HepG2 (cell line): ENCODE results near the gene ADSL. TPM values are rescaled to one million over a fixed set of nuclear protein-coding genes. Genes with fewer than 3 reads are reported as not detected.

Experiments
- ATAC-seq: fragments of 200-7000 bp; cut with Tn5 transposase; 3 replicates; pipeline ENCODE4 v1.9.1; 2020; ENCODE audit warnings: mild to moderate bottlenecking, moderate library complexity
- BruUV-seq: library from RNA; stranded (reverse); fragments of 400-500 nt; replicated peaks from 2 replicates; lab custom pipeline; 2021; lab: Mats Ljungman, UMichigan
- CTCF ChIA-PET: fragments of 300-600 bp; formaldehyde crosslinking; extraction: SDS; loops from one replicate; lab custom pipeline; 2021; ENCODE audit warnings: low total read pairs, inconsistent platforms, low intra/inter-chr PET ratio; lab: Yijun Ruan, JAX
- POLR2A ChIA-PET: fragments of 350-600 bp; sonication (Branson Sonifier 250); formaldehyde crosslinking; loops from one replicate; lab custom pipeline; 2020; ENCODE audit warnings: antibody characterized with exemption, inconsistent platforms; lab: Yijun Ruan, JAX
- DNase-seq: peaks from one replicate; pipeline ENCODE4 v3.0.0-alpha.2; 2015; ENCODE audit warnings: low spot score
- FAIRE-seq: peaks from 3 replicates; lab custom pipeline; 2011; peaks lifted over from hg19 to GRCh38; lab: Jason Lieb, UNC
- H2AFZ ChIP-seq: one replicate; pipeline ENCODE4 v1.6.1; 2011; ENCODE audit warnings: low read length, inconsistent platforms
- H3K27ac ChIP-seq: fragments of 300-600 bp; 3 replicates; pipeline ENCODE4 v1.8.0; 2011; ENCODE audit warnings: mixed run types, mild to moderate bottlenecking, mixed read lengths, low read length, inconsistent platforms; ENCODE audit not compliant: insufficient read depth; ENCODE audit errors: extremely low read length
- H3K27me3 ChIP-seq, 2 experiments: fragments of 200-600 bp in 1 of 2; 2 replicates in 1 of 2; 3 replicates in 1 of 2; pipeline versions ENCODE4 v1.6.0 to v1.8.0; 2011; ENCODE audit warnings: low read length in 2 of 2, mild to moderate bottlenecking in 2 of 2, moderate library complexity in 2 of 2, inconsistent platforms in 1 of 2; ENCODE audit not compliant: insufficient read depth in 2 of 2, control insufficient read depth in 1 of 2
- H3K36me3 ChIP-seq, 2 experiments: fragments of 200-600 bp in 1 of 2; replicated peaks in 1 of 2; 2 replicates in 1 of 2; 3 replicates in 1 of 2; pipeline versions ENCODE4 v1.5.1 to v1.8.0; 2011; ENCODE audit warnings: low read length in 2 of 2, inconsistent platforms in 1 of 2; ENCODE audit not compliant: insufficient read depth in 2 of 2, control insufficient read depth in 1 of 2
- H3K4me1 ChIP-seq: 2 replicates; pipeline ENCODE4 v1.5.1; 2012; ENCODE audit warnings: low read length, inconsistent platforms; ENCODE audit not compliant: insufficient read depth
- H3K4me2 ChIP-seq: 2 replicates; pipeline ENCODE4 v1.6.0; 2011; ENCODE audit warnings: low read depth, low read length, inconsistent platforms
- H3K4me3 ChIP-seq, 3 experiments: fragments of 200-600 bp in 1 of 3; sonication (generic), shearing (Covaris generic) in 1 of 3; replicated peaks in 1 of 3; 2 replicates each; pipeline ENCODE4 v1.5.1; 2011 to 2016; ENCODE audit warnings: low read length in 3 of 3, inconsistent platforms in 2 of 3, low read depth in 2 of 3, mild to moderate bottlenecking in 2 of 3, control low read depth in 1 of 3, mixed read lengths in 1 of 3; ENCODE audit not compliant: insufficient read depth in 1 of 3
- H3K79me2 ChIP-seq: one replicate; pipeline ENCODE4 v1.6.1; 2011; ENCODE audit warnings: low read length, inconsistent platforms; ENCODE audit not compliant: insufficient read depth
- H3K9ac ChIP-seq: 2 replicates; pipeline ENCODE4 v1.6.0; 2011; ENCODE audit warnings: mild to moderate bottlenecking, low read depth, low read length, inconsistent platforms; ENCODE audit not compliant: insufficient read depth
- H3K9me3 ChIP-seq: 2 replicates; pipeline ENCODE4 v1.5.1; 2012; ENCODE audit warnings: mild to moderate bottlenecking, low read length
- H4K20me1 ChIP-seq: 2 replicates; pipeline ENCODE4 v1.6.0; 2011; ENCODE audit warnings: inconsistent platforms, mild to moderate bottlenecking, low read length, moderate library complexity; ENCODE audit not compliant: insufficient read depth
- ATAD3A ChIP-seq: sonication (generic); formaldehyde crosslinking; IDR thresholded peaks from 2 replicates; pipeline ENCODE4 v1.4.0; 2020; ENCODE audit warnings: missing genetic modification reagents
- KLF11 ChIP-seq: IDR thresholded peaks from 2 replicates; pipeline ENCODE4 v1.6.1; 2016; ENCODE audit warnings: missing compliant biosample characterization
- NR2F1 ChIP-seq, 2 experiments: fragments of 450-650 bp in 1 of 2; formaldehyde crosslinking in 1 of 2; IDR thresholded peaks; 2 replicates each; pipeline versions ENCODE4 v1.5.0 to v1.6.1; 2016 to 2020; ENCODE audit warnings: mild to moderate bottlenecking in 1 of 2, missing compliant biosample characterization in 1 of 2, missing genetic modification reagents in 1 of 2, moderate library complexity in 1 of 2
- SRF ChIP-seq: IDR thresholded peaks from 2 replicates; pipeline ENCODE4 v1.6.1; 2011; ENCODE audit warnings: mild to moderate bottlenecking, low read depth, low read length, moderate library complexity
- ZMYM4 ChIP-seq: sonication (generic); formaldehyde crosslinking; IDR thresholded peaks from 2 replicates; pipeline ENCODE4 v1.8.1; 2023; ENCODE audit warnings: mild to moderate bottlenecking, missing genetic modification reagents
- ZNF24 ChIP-seq: fragments of 450-650 bp; IDR thresholded peaks from 2 replicates; pipeline ENCODE4 v1.6.1; 2017; ENCODE audit warnings: antibody characterized with exemption, mild to moderate bottlenecking
- ZNF432 ChIP-seq: sonication (generic); formaldehyde crosslinking; IDR thresholded peaks from 2 replicates; pipeline ENCODE4 v1.5.0; 2020; ENCODE audit warnings: missing genetic modification reagents, mild to moderate bottlenecking, borderline replicate concordance
- WGBS: methylation state at CpG from one replicate; pipeline ENCODE4 v1.1.6; 2017; ENCODE audit warnings: low lambda C conversion rate; 5-methylcytosine and 5-hydroxymethylcytosine counted together
- in situ Hi-C: cut with HindIII; loops from 2 replicates; pipeline ENCODE4 v1.10.0; 2017; ENCODE audit warnings: low pct_unique_long_range_greater_than_20kb; ENCODE audit not compliant: extremely low pct_ligation_motif_present
- intact Hi-C: fragments of 100-400 bp; cut with micrococcal nuclease; formaldehyde crosslinking; loops from one replicate; pipeline ENCODE4 v1.10.0; 2022; ENCODE audit not compliant: unreplicated experiment
- polyA plus RNA-seq, 8 experiments: library from polyadenylated mRNA; depleted of rRNA in 3 of 8; stranded (reverse) in 7 of 8; unstranded in 1 of 8; fragments of >200 nt; fragmentation: Illumina TruSeq in 4 of 8; extraction: Trizol in 4 of 8; gene quantifications; 2 replicates each; pipeline versions ENCODE4 v1.2.1 to v1.2.3, GENCODE V29; 2011 to 2016; ENCODE audit warnings: low read depth in 4 of 8, missing spikeins in 1 of 8, mixed read lengths in 1 of 8; ENCODE audit not compliant: insufficient read depth in 1 of 8
- total RNA-seq, 5 experiments: library from RNA; depleted of rRNA; stranded (reverse); fragments of >200 nt; fragmentation: Illumina TruSeq; extraction: Trizol; gene quantifications; 2 replicates each; pipeline ENCODE4 v1.2.3, GENCODE V29; 2016; ENCODE audit warnings: low read depth in 1 of 5
- TF ChIP-seq, protein P1 (sequence below): IDR thresholded peaks from 2 replicates; pipeline ENCODE4 v1.6.1; 2016; ENCODE audit warnings: low read depth, control low read depth
- TF ChIP-seq, protein P2 (sequence below): sonication (generic); formaldehyde crosslinking; IDR thresholded peaks from 2 replicates; pipeline ENCODE4 v1.4.0; 2020; ENCODE audit warnings: missing genetic modification reagents, borderline replicate concordance
- TF ChIP-seq, protein P3 (sequence below): sonication (generic); formaldehyde crosslinking; IDR thresholded peaks from 2 replicates; pipeline ENCODE4 v1.5.1; 2020; ENCODE audit warnings: mild to moderate bottlenecking, missing genetic modification reagents, borderline replicate concordance

The ADSL gene
- total and polyA plus RNA-seq, 2 of the 13 experiments (the other 11 are each of a cell fraction or from before 2014, with no cell fraction given): 123 to 174 TPM

DNA sequence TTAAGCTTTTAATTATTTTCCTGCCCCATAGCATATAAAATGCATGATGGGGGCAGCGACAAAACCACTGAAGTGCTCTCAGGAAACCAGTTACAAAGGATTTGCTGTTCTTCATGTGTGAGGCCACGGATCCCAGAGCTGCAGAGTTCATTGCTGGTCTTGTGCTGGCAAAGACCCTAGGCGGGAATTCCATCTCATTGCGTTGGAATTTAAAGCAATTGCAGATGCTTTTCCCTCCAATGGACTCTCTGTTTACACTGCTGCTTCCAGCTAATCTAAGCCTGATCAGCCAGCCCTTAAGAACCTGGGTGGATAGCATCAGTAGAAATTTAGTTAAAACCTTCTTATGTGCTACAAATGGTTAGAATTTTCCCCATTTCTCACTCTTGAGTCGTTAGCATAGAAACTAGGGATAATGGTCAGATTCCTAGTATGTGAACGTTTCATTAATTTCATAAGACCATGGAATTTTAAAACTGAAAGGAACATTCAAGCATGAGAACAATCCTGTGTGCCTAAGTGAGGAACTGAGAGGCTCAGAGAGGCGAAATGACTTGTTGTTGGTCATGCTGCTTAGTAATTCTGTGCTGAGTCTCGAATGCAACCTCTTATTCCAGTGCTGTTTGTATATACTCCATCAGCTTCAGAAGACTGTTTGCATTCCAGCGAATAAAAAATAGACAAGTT, 36.1 kb upstream of the ADSL start:
- H3K9me3 ChIP-seq: no peaks in the 10 kb centered on the region
- peaks cover 21 to 80% of the 10 kb centered on the region in 2 experiments for H3K36me3 ChIP-seq
- no peaks in the 10 kb centered on the region for H3K79me2 ChIP-seq
- CTCF ChIA-PET: no interaction called here
- POLR2A ChIA-PET: no interaction called here
- no peak overlapping the region for H3K27ac ChIP-seq
- FAIRE-seq (no peak), DNase-seq (no peak), ATAC-seq (no peak)
- TF ChIP-seq, protein P1, sequence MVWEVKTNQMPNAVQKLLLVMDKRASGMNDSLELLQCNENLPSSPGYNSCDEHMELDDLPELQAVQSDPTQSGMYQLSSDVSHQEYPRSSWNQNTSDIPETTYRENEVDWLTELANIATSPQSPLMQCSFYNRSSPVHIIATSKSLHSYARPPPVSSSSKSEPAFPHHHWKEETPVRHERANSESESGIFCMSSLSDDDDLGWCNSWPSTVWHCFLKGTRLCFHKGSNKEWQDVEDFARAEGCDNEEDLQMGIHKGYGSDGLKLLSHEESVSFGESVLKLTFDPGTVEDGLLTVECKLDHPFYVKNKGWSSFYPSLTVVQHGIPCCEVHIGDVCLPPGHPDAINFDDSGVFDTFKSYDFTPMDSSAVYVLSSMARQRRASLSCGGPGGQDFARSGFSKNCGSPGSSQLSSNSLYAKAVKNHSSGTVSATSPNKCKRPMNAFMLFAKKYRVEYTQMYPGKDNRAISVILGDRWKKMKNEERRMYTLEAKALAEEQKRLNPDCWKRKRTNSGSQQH (CRISPR knock-in tag): no peak
- TF ChIP-seq ZNF24 (no peak), KLF11 (no peak), ZMYM4 (CRISPR knock-in tag) (no peak), ATAD3A (CRISPR knock-in tag) (no peak), SRF (no peak), NR2F1 (CRISPR knock-in tag; IDR thresholded peaks at IDR 0.05) (no peak), ZNF432 (CRISPR knock-in tag) (no peak)
- TF ChIP-seq, protein P2, sequence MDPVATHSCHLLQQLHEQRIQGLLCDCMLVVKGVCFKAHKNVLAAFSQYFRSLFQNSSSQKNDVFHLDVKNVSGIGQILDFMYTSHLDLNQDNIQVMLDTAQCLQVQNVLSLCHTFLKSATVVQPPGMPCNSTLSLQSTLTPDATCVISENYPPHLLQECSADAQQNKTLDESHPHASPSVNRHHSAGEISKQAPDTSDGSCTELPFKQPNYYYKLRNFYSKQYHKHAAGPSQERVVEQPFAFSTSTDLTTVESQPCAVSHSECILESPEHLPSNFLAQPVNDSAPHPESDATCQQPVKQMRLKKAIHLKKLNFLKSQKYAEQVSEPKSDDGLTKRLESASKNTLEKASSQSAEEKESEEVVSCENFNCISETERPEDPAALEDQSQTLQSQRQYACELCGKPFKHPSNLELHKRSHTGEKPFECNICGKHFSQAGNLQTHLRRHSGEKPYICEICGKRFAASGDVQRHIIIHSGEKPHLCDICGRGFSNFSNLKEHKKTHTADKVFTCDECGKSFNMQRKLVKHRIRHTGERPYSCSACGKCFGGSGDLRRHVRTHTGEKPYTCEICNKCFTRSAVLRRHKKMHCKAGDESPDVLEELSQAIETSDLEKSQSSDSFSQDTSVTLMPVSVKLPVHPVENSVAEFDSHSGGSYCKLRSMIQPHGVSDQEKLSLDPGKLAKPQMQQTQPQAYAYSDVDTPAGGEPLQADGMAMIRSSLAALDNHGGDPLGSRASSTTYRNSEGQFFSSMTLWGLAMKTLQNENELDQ (CRISPR knock-in tag): no peak
- TF ChIP-seq, protein P3, sequence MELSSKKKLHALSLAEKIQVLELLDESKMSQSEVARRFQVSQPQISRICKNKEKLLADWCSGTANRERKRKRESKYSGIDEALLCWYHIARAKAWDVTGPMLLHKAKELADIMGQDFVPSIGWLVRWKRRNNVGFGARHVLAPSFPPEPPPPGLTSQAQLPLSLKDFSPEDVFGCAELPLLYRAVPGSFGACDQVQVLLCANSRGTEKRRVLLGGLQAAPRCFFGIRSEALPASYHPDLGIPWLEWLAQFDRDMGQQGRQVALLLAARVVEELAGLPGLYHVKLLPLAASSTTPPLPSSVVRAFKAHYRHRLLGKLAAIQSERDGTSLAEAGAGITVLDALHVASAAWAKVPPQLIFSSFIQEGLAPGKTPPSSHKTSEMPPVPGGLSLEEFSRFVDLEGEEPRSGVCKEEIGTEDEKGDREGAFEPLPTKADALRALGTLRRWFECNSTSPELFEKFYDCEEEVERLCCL: no peak
- no peak overlapping the region for H3K4me3 ChIP-seq
- no peaks in the 10 kb centered on the region for H3K27me3 ChIP-seq
- no peak overlapping the region for H2AFZ ChIP-seq
- H3K4me1 ChIP-seq: no peaks in the 10 kb centered on the region
- WGBS: 92% methylated on average over 8 of the region's 9 CpGs
- BruUV-seq: no TSS peak
- H4K20me1 ChIP-seq: no peaks in the 10 kb centered on the region
- no peak overlapping the region for H3K9ac ChIP-seq
- in situ Hi-C loops: no loop called here
- intact Hi-C loops: no loop called here
- no peak overlapping the region for H3K4me2 ChIP-seq
